B cell (primary cell): ENCODE measurements around the gene CFAP251. TPM values are rescaled to one million over a fixed set of nuclear protein-coding genes. Genes with fewer than 3 reads are reported as not detected.

Experiments
- ATAC-seq: fragments of 200-7000 bp; cut with Tn5 transposase; one replicate; pipeline ENCODE4 v1.10.0; 2021; ENCODE audit warnings: low read depth, mild to moderate bottlenecking, moderate number of reproducible peaks, moderate library complexity
- CTCF ChIA-PET: fragments of 350-600 bp; sonication (Branson Sonifier 250); formaldehyde crosslinking; loops from one replicate; lab custom pipeline; 2021; ENCODE audit warnings: antibody characterized with exemption, inconsistent platforms; lab: Charles Lee
- POLR2A ChIA-PET: fragments of 350-600 bp; sonication (Branson Sonifier 250); formaldehyde crosslinking; loops from one replicate; lab custom pipeline; 2021; ENCODE audit warnings: antibody characterized with exemption; lab: Charles Lee
- DNase-seq: peaks from one replicate; pipeline ENCODE4 v3.0.0; 2013
- H2AFZ ChIP-seq: 2 replicates; pipeline ENCODE4 v1.6.1; 2012; ENCODE audit warnings: mild to moderate bottlenecking, low read depth, low read length; ENCODE audit not compliant: insufficient read depth, poor library complexity, severe bottlenecking
- H3K27ac ChIP-seq, 2 donors: 1 replicate in 1 of 2; 2 replicates in 1 of 2; pipeline ENCODE4 v1.5.1; 2012 to 2013; ENCODE audit warnings: low read length in 2 of 2, mild to moderate bottlenecking in 2 of 2, moderate library complexity in 1 of 2
- H3K27me3 ChIP-seq, 4 experiments: fragments of 200-600 bp in 1 of 4; sonication (generic) in 1 of 4; replicated peaks in 1 of 4; 1 replicate in 2 of 4; 2 replicates in 2 of 4; pipeline versions ENCODE4 v1.6.1 to v1.7.0; 2013 to 2016; ENCODE audit warnings: low read length in 3 of 4, mild to moderate bottlenecking in 2 of 4, mixed read lengths in 1 of 4, moderate library complexity in 1 of 4; ENCODE audit not compliant: insufficient read depth in 4 of 4, control insufficient read depth in 3 of 4; ENCODE audit errors: control extremely low read depth in 1 of 4
- H3K36me3 ChIP-seq, 2 experiments: replicated peaks in 1 of 2; 1 replicate in 1 of 2; 2 replicates in 1 of 2; pipeline versions ENCODE4 v1.6.1 to v1.7.1; 2013; ENCODE audit warnings: low read length in 1 of 2; ENCODE audit not compliant: insufficient read depth in 2 of 2, control insufficient read depth in 1 of 2; ENCODE audit errors: control extremely low read depth in 1 of 2, extremely low read depth in 1 of 2
- H3K4me1 ChIP-seq, 2 donors: fragments of 200-600 bp in 1 of 2; sonication (generic) in 1 of 2; 1 replicate in 1 of 2; 2 replicates in 1 of 2; pipeline versions ENCODE4 v1.5.1 to v1.6.1; 2013 to 2017; ENCODE audit warnings: low read length in 2 of 2; ENCODE audit not compliant: control insufficient read depth in 2 of 2, insufficient read depth in 2 of 2
- H3K4me2 ChIP-seq: replicated peaks from 2 replicates; pipeline ENCODE3; 2012; ENCODE audit warnings: mild to moderate bottlenecking, low read depth, low read length; ENCODE audit not compliant: poor library complexity, severe bottlenecking
- H3K4me3 ChIP-seq, 5 experiments: fragments of 200-600 bp in 1 of 5; sonication (generic) in 1 of 5; 1 replicate in 3 of 5; 2 replicates in 2 of 5; pipeline versions ENCODE4 v1.5.1 to v1.7.0; 2011 to 2016; ENCODE audit warnings: low read length in 4 of 5, mild to moderate bottlenecking in 4 of 5, low read depth in 2 of 5, control low read depth in 1 of 5, moderate library complexity in 1 of 5; ENCODE audit not compliant: insufficient read depth in 1 of 5; ENCODE audit errors: control extremely low read depth in 1 of 5, extremely low read depth in 1 of 5
- H3K79me2 ChIP-seq: fragments of 200-600 bp; sonication (generic); one replicate; pipeline ENCODE4 v1.6.0; 2016; ENCODE audit warnings: low read length; ENCODE audit not compliant: control insufficient read depth, insufficient read depth
- H3K9ac ChIP-seq: fragments of 200-600 bp; sonication (generic); 2 replicates; pipeline ENCODE4 v1.6.1; 2017; ENCODE audit warnings: mild to moderate bottlenecking, low read length, moderate library complexity
- H3K9me3 ChIP-seq, 3 donors: one replicate each; pipeline versions ENCODE4 v1.6.1 to v1.7.1; 2013; ENCODE audit warnings: low read length in 2 of 3; ENCODE audit not compliant: control insufficient read depth in 2 of 3, insufficient read depth in 1 of 3; ENCODE audit errors: control extremely low read depth in 1 of 3
- H4K20me1 ChIP-seq: 2 replicates; pipeline ENCODE4 v1.6.0; 2012; ENCODE audit warnings: mild to moderate bottlenecking, low read length; ENCODE audit not compliant: insufficient read depth, control insufficient read depth, poor library complexity, severe bottlenecking
- H3K27ac Mint-ChIP-seq: one replicate; pipeline ENCODE4 v1.8.0; 2021; ENCODE audit warnings: mixed read lengths
- H3K27me3 Mint-ChIP-seq: one replicate; pipeline ENCODE4 v1.8.0; 2021; ENCODE audit warnings: mixed read lengths
- H3K4me1 Mint-ChIP-seq: one replicate; pipeline ENCODE4 v1.8.0; 2021; ENCODE audit warnings: mixed read lengths
- H3K4me3 Mint-ChIP-seq: one replicate; pipeline ENCODE4 v1.8.0; 2021; ENCODE audit warnings: mixed read lengths
- H3K9me3 Mint-ChIP-seq: one replicate; pipeline ENCODE4 v1.8.0; 2022; ENCODE audit warnings: mixed read lengths; ENCODE audit not compliant: insufficient read depth
- EZH2 ChIP-seq: IDR thresholded peaks from 2 replicates; pipeline ENCODE4 v1.6.1; 2012; ENCODE audit warnings: borderline replicate concordance, low read depth, mild to moderate bottlenecking, moderate library complexity, low read length; ENCODE audit not compliant: insufficient read depth, poor library complexity, severe bottlenecking
- WGBS: methylation state at CpG from one replicate; pipeline ENCODE4 v1.1.5; 2013; ENCODE audit warnings: missing lambda C conversion rate; ENCODE audit not compliant: insufficient coverage; 5-methylcytosine and 5-hydroxymethylcytosine counted together
- intact Hi-C: fragments of 100-400 bp; cut with micrococcal nuclease; formaldehyde crosslinking; loops from one replicate; pipeline ENCODE4 v1.10.0; 2022
- polyA plus RNA-seq: library from polyadenylated mRNA; depleted of rRNA; stranded (reverse); fragments of >200 nt; gene quantifications from 2 replicates; pipeline ENCODE4 v1.2.3, GENCODE V29; 2012
- total RNA-seq, 2 donors: library from RNA; stranded (reverse); fragments of 120-200 nt in 1 of 2; gene quantifications; 1 replicate in 1 of 2; 2 replicates in 1 of 2; pipeline versions ENCODE4 v1.2.3 to v1.2.4, GENCODE V29; 2013 to 2022
- TF ChIP-seq, protein P1 (sequence below): fragments of 200-600 bp; IDR thresholded peaks from one replicate; pipeline ENCODE4 v1.8.0; 2022; ENCODE audit warnings: antibody characterized with exemption, mild to moderate bottlenecking

CFAP251 gene
- total and polyA plus RNA-seq, 2 donors (not counting 1 experiment from before 2014, with no cell fraction given): 0.22 to 1.6 TPM

DNA sequence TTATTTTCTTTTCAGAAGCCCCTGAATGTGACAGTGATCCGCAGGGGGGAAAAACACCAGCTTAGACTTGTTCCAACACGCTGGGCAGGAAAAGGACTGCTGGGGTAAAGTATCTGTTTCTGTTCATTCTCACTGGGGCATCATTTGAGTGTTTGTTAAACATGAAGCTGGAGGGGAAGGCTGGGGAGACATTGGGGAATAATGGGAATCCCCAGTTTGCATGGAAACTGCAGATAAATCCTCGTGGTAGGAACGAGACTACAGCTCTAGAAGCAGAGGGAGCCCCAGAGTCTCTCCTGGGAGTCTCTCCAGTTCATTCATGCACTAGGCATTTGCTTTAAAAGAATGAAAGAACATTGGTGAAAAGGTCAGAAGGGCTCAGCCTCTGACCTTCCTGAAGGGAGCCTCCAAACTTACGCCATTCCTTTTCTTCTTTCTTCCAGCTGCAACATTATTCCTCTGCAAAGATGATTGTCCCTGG, 2.5 kb upstream of the CFAP251 start:
- no peak for TF ChIP-seq EZH2
- TF ChIP-seq, protein P1, sequence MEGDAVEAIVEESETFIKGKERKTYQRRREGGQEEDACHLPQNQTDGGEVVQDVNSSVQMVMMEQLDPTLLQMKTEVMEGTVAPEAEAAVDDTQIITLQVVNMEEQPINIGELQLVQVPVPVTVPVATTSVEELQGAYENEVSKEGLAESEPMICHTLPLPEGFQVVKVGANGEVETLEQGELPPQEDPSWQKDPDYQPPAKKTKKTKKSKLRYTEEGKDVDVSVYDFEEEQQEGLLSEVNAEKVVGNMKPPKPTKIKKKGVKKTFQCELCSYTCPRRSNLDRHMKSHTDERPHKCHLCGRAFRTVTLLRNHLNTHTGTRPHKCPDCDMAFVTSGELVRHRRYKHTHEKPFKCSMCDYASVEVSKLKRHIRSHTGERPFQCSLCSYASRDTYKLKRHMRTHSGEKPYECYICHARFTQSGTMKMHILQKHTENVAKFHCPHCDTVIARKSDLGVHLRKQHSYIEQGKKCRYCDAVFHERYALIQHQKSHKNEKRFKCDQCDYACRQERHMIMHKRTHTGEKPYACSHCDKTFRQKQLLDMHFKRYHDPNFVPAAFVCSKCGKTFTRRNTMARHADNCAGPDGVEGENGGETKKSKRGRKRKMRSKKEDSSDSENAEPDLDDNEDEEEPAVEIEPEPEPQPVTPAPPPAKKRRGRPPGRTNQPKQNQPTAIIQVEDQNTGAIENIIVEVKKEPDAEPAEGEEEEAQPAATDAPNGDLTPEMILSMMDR: no peak
- intact Hi-C loops: no loop called here
- CTCF ChIA-PET: interaction anchor here (0.9 to 4.3 kb wide), 7 partner anchors 19 to 207 kb away, joined by 3 to 55 read pairs (median 7); partner anchors contain the start of gene RHOF
- Mint-ChIP-seq H3K4me3 (no peak overlapping the region), H3K27me3 (no peaks in the 10 kb centered on the region), H3K4me1 (peaks cover 13% of the 10 kb centered on the region), H3K9me3 (no peaks in the 10 kb centered on the region), H3K27ac (no peak overlapping the region)
- H3K79me2 ChIP-seq: peaks cover 2% of the 10 kb centered on the region
- 86% methylated on average over 5 of the region's 5 CpGs for WGBS
- H3K9me3 ChIP-seq: no peaks in the 10 kb centered on the region
- no peak overlapping the region for H3K27ac ChIP-seq
- ATAC-seq (no peak), DNase-seq (no peak)
- peaks cover 8 to 11% of the 10 kb centered on the region in 2 donors for H3K4me1 ChIP-seq
- no peaks in the 10 kb centered on the region for H4K20me1 ChIP-seq
- no peak overlapping the region for H3K4me3 ChIP-seq
- H2AFZ ChIP-seq: no peak overlapping the region
- peaks cover 8 to 15% of the 10 kb centered on the region in 2 experiments for H3K36me3 ChIP-seq
- POLR2A ChIA-PET: interaction anchor here (0.6 kb wide), 1 partner anchor 150 kb away, joined by 9 read pairs; no protein-coding TSS in a partner anchor
- H3K4me2 ChIP-seq: no peak overlapping the region
- no peak overlapping the region for H3K9ac ChIP-seq
- no peaks in the 10 kb centered on the region for H3K27me3 ChIP-seq

GRCh38 chr12:121916719-121917118, 1.7 kb upstream of the CFAP251 start:
- peaks cover 8 to 13% of the 10 kb centered on the region in 2 experiments for H3K36me3 ChIP-seq
- H3K4me1 ChIP-seq: peaks cover 8 to 11% of the 10 kb centered on the region in 2 donors
- H3K4me2 ChIP-seq: no peak overlapping the region
- POLR2A ChIA-PET: interaction anchor here (0.5 to 0.6 kb wide), 2 partner anchors 7 to 126 kb away, joined by 3 to 5 read pairs; no protein-coding TSS in a partner anchor
- WGBS: 79% methylated on average over 4 of the region's 7 CpGs
- H2AFZ ChIP-seq: no peak overlapping the region
- H3K4me1 Mint-ChIP-seq: peaks cover 13% of the 10 kb centered on the region
- H3K79me2 ChIP-seq: peaks cover 2% of the 10 kb centered on the region
- H3K27ac ChIP-seq: no peak overlapping the region
- no peak overlapping the region for H3K4me3 ChIP-seq
- intact Hi-C loops: no loop called here
- DNase-seq (peak; percentile 60), ATAC-seq (no peak)
- H4K20me1 ChIP-seq: no peaks in the 10 kb centered on the region
- no peaks in the 10 kb centered on the region for H3K27me3 Mint-ChIP-seq
- H3K9ac ChIP-seq: no peak overlapping the region
- H3K27ac Mint-ChIP-seq: no peak overlapping the region
- no peaks in the 10 kb centered on the region for H3K9me3 Mint-ChIP-seq
- TF ChIP-seq EZH2: no peak
- TF ChIP-seq, protein P1: no peak
- H3K4me3 Mint-ChIP-seq: no peak overlapping the region
- CTCF ChIA-PET: interaction anchor here (0.8 to 4.3 kb wide), 12 partner anchors 18 to 278 kb away, joined by 3 to 55 read pairs (median 4); partner anchors contain the start of gene RHOF
- H3K9me3 ChIP-seq: no peaks in the 10 kb centered on the region
- H3K27me3 ChIP-seq: no peaks in the 10 kb centered on the region
